ENCODE results near the gene NEDD4L. TPM values are rescaled to one million over a fixed set of nuclear protein-coding genes. Genes with fewer than 3 reads are reported as not detected.

The NEDD4L gene
- total RNA-seq, 2 experiments from 2014 or later, result 3.4 to 4.3 TPM

- Mint-ChIP-seq H3K9me3 (ENCODE audit: insufficient read depth) (no peaks in the 10 kb centered on the region), H3K4me1 (ENCODE audit: low read depth) (peaks cover 4% of the 10 kb centered on the region), H3K4me3 (no peak overlapping the region), H3K27ac (no peak overlapping the region), H3K27me3 (ENCODE audit: low read depth) (no peaks in the 10 kb centered on the region), H3K36me3 (ENCODE audit: low read depth) (no peaks in the 10 kb centered on the region)
- ChIA-PET POLR2A (no interaction called here), CTCF (interaction anchor here (0.9 to 1.2 kb wide), 6 partner anchors 12 to 645 kb away, joined by 3 to 7 read pairs (median 4); no protein-coding TSS in a partner anchor)
- no peak for DNase-seq
- no peak for ATAC-seq
Measured at GRCh38 chr18:58322464-58322863, 278.4 kb downstream of the NEDD4L start.

- ATAC-seq, result no peak
- ChIA-PET POLR2A (no interaction called here), CTCF (no interaction called here)
- Mint-ChIP-seq H3K4me1 (ENCODE audit: low read depth) (peaks cover 4% of the 10 kb centered on the region), H3K4me3 (no peak overlapping the region), H3K36me3 (ENCODE audit: low read depth) (no peaks in the 10 kb centered on the region), H3K27ac (no peak overlapping the region), H3K9me3 (ENCODE audit: insufficient read depth) (no peaks in the 10 kb centered on the region), H3K27me3 (ENCODE audit: low read depth) (no peaks in the 10 kb centered on the region)
- DNase-seq, result no peak
Measured at GRCh38 chr18:58323866-58324762, 280.1 kb downstream of the NEDD4L start.

- Mint-ChIP-seq H3K4me1 (ENCODE audit: low read depth) (peaks cover 4% of the 10 kb centered on the region), H3K27me3 (ENCODE audit: low read depth) (no peaks in the 10 kb centered on the region), H3K27ac (no peak overlapping the region), H3K4me3 (no peak overlapping the region), H3K9me3 (ENCODE audit: insufficient read depth) (no peaks in the 10 kb centered on the region), H3K36me3 (ENCODE audit: low read depth) (no peaks in the 10 kb centered on the region)
- ATAC-seq, result no peak
- ChIA-PET CTCF (interaction anchor here (0.6 kb wide), 1 partner anchor 33 kb away, joined by 4 read pairs; no protein-coding TSS in a partner anchor), POLR2A (no interaction called here)
- DNase-seq, result no peak
Measured at GRCh38 chr18:58324824-58325480, 280.9 kb downstream of the NEDD4L start.

GRCh38 chr18:58325494-58325893 is 281.5 kb downstream of the NEDD4L start:
- ChIA-PET CTCF (interaction anchor here (0.6 kb wide), 1 partner anchor 34 kb away, joined by 4 read pairs; no protein-coding TSS in a partner anchor), POLR2A (no interaction called here)
- Mint-ChIP-seq H3K36me3 (ENCODE audit: low read depth) (no peaks in the 10 kb centered on the region), H3K27ac (no peak overlapping the region), H3K27me3 (ENCODE audit: low read depth) (no peaks in the 10 kb centered on the region), H3K4me1 (ENCODE audit: low read depth) (peaks cover 4% of the 10 kb centered on the region), H3K4me3 (no peak overlapping the region), H3K9me3 (ENCODE audit: insufficient read depth) (no peaks in the 10 kb centered on the region)
- ATAC-seq (no peak), DNase-seq (no peak)

- ChIA-PET POLR2A (no interaction called here), CTCF (no interaction called here)
- Mint-ChIP-seq H3K4me3 (no peak overlapping the region), H3K4me1 (ENCODE audit: low read depth) (no peaks in the 10 kb centered on the region), H3K27me3 (ENCODE audit: low read depth) (no peaks in the 10 kb centered on the region), H3K27ac (no peak overlapping the region), H3K36me3 (ENCODE audit: low read depth) (no peaks in the 10 kb centered on the region), H3K9me3 (ENCODE audit: insufficient read depth) (no peaks in the 10 kb centered on the region)
- DNase-seq (no peak), ATAC-seq (no peak)
Measured at GRCh38 chr18:58334061-58334460, 290.0 kb downstream of the NEDD4L start.

- H3K9me3 Mint-ChIP-seq (ENCODE audit: insufficient read depth), result no peaks in the 10 kb centered on the region
- H3K4me3 Mint-ChIP-seq, result no peak overlapping the region
- H3K27ac Mint-ChIP-seq, result no peak overlapping the region
- H3K36me3 Mint-ChIP-seq (ENCODE audit: low read depth), result no peaks in the 10 kb centered on the region
- no peaks in the 10 kb centered on the region for H3K4me1 Mint-ChIP-seq (ENCODE audit: low read depth)
- DNase-seq, result no peak
- ChIA-PET POLR2A (no interaction called here), CTCF (no interaction called here)
- H3K27me3 Mint-ChIP-seq (ENCODE audit: low read depth), result no peaks in the 10 kb centered on the region
- ATAC-seq, result no peak
Measured at GRCh38 chr18:58335223-58335622, 291.2 kb downstream of the NEDD4L start.

GRCh38 chr18:58335821-58336220 is 291.8 kb downstream of the NEDD4L start:
- H3K4me1 Mint-ChIP-seq (ENCODE audit: low read depth), result no peaks in the 10 kb centered on the region
- H3K9me3 Mint-ChIP-seq (ENCODE audit: insufficient read depth), result no peaks in the 10 kb centered on the region
- ATAC-seq, result no peak
- POLR2A ChIA-PET, result no interaction called here
- DNase-seq, result no peak
- no peak overlapping the region for H3K4me3 Mint-ChIP-seq
- H3K27me3 Mint-ChIP-seq (ENCODE audit: low read depth), result no peaks in the 10 kb centered on the region
- H3K27ac Mint-ChIP-seq, result no peak overlapping the region
- H3K36me3 Mint-ChIP-seq (ENCODE audit: low read depth), result no peaks in the 10 kb centered on the region
- CTCF ChIA-PET, result no interaction called here

- ChIA-PET CTCF (no interaction called here), POLR2A (no interaction called here)
- Mint-ChIP-seq H3K27ac (no peak overlapping the region), H3K4me3 (no peak overlapping the region), H3K9me3 (ENCODE audit: insufficient read depth) (no peaks in the 10 kb centered on the region), H3K27me3 (ENCODE audit: low read depth) (no peaks in the 10 kb centered on the region), H3K36me3 (ENCODE audit: low read depth) (no peaks in the 10 kb centered on the region), H3K4me1 (ENCODE audit: low read depth) (no peaks in the 10 kb centered on the region)
- ATAC-seq, result no peak
- no peak for DNase-seq
Measured at GRCh38 chr18:58336605-58337004, 292.6 kb downstream of the NEDD4L start.

GRCh38 chr18:58337285-58337684 is 293.3 kb downstream of the NEDD4L start:
- Mint-ChIP-seq H3K27ac (no peak overlapping the region), H3K36me3 (ENCODE audit: low read depth) (no peaks in the 10 kb centered on the region), H3K4me3 (no peak overlapping the region), H3K27me3 (ENCODE audit: low read depth) (no peaks in the 10 kb centered on the region), H3K9me3 (ENCODE audit: insufficient read depth) (no peaks in the 10 kb centered on the region), H3K4me1 (ENCODE audit: low read depth) (no peaks in the 10 kb centered on the region)
- DNase-seq (no peak), ATAC-seq (no peak)
- ChIA-PET CTCF (no interaction called here), POLR2A (no interaction called here)

- POLR2A ChIA-PET, result no interaction called here
- Mint-ChIP-seq H3K27me3 (ENCODE audit: low read depth) (no peaks in the 10 kb centered on the region), H3K4me1 (ENCODE audit: low read depth) (no peaks in the 10 kb centered on the region), H3K9me3 (ENCODE audit: insufficient read depth) (no peaks in the 10 kb centered on the region), H3K27ac (no peak overlapping the region), H3K4me3 (no peak overlapping the region), H3K36me3 (ENCODE audit: low read depth) (no peaks in the 10 kb centered on the region)
- CTCF ChIA-PET, result no interaction called here
- DNase-seq (no peak), ATAC-seq (no peak)
Measured at GRCh38 chr18:58337686-58338085, 293.7 kb downstream of the NEDD4L start.

GRCh38 chr18:58338141-58338540 is 294.1 kb downstream of the NEDD4L start:
- Mint-ChIP-seq H3K9me3 (ENCODE audit: insufficient read depth) (no peaks in the 10 kb centered on the region), H3K27ac (no peak overlapping the region), H3K27me3 (ENCODE audit: low read depth) (no peaks in the 10 kb centered on the region), H3K4me1 (ENCODE audit: low read depth) (no peaks in the 10 kb centered on the region), H3K4me3 (no peak overlapping the region), H3K36me3 (ENCODE audit: low read depth) (no peaks in the 10 kb centered on the region)
- ChIA-PET CTCF (no interaction called here), POLR2A (no interaction called here)
- no peak for ATAC-seq
- no peak for DNase-seq

- ChIA-PET CTCF (no interaction called here), POLR2A (no interaction called here)
- no peak for ATAC-seq
- no peaks in the 10 kb centered on the region for H3K36me3 Mint-ChIP-seq (ENCODE audit: low read depth)
- H3K9me3 Mint-ChIP-seq (ENCODE audit: insufficient read depth), result no peaks in the 10 kb centered on the region
- DNase-seq, result no peak
- H3K27me3 Mint-ChIP-seq (ENCODE audit: low read depth), result no peaks in the 10 kb centered on the region
- no peak overlapping the region for H3K4me3 Mint-ChIP-seq
- H3K27ac Mint-ChIP-seq, result no peak overlapping the region
- no peaks in the 10 kb centered on the region for H3K4me1 Mint-ChIP-seq (ENCODE audit: low read depth)
Measured at GRCh38 chr18:58338961-58339592, 295.1 kb downstream of the NEDD4L start.
